Measurements from ENCODE around the gene RNF220.

DNA sequence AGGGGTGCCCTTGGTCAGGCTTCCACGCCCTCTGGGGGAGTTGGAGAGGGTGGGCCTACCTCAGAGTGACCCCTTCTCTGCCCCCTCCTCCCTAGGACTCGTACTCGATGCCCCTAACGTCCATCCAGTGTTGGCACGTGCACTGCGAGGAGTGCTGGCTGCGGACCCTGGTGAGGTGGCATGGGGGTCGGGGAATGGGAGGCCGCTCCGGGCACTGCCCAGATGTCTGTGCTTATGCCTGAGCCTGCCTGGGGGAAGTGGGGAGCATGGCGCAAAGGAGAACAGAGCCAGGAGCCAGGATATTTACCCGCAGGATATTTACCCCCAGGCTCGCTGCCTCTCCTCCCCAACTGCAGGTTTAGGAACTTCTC lies 244.7 kb downstream of the RNF220 start:
- TF ChIP-seq POLR2A (IDR thresholded peaks at IDR 0.05) (no peak), POLR2AphosphoS5 (IDR thresholded peaks at IDR 0.05) (no peak), EP300 (IDR thresholded peaks at IDR 0.05; ENCODE audit: low read depth) (no peak)
- TF ChIP-seq, protein P1, sequence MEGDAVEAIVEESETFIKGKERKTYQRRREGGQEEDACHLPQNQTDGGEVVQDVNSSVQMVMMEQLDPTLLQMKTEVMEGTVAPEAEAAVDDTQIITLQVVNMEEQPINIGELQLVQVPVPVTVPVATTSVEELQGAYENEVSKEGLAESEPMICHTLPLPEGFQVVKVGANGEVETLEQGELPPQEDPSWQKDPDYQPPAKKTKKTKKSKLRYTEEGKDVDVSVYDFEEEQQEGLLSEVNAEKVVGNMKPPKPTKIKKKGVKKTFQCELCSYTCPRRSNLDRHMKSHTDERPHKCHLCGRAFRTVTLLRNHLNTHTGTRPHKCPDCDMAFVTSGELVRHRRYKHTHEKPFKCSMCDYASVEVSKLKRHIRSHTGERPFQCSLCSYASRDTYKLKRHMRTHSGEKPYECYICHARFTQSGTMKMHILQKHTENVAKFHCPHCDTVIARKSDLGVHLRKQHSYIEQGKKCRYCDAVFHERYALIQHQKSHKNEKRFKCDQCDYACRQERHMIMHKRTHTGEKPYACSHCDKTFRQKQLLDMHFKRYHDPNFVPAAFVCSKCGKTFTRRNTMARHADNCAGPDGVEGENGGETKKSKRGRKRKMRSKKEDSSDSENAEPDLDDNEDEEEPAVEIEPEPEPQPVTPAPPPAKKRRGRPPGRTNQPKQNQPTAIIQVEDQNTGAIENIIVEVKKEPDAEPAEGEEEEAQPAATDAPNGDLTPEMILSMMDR (IDR thresholded peaks at IDR 0.05): no peak
